HepG2 (cell line): ENCODE data around the gene DENND4B. TPM values are rescaled to one million over a fixed set of nuclear protein-coding genes. Genes with fewer than 3 reads are reported as not detected.

Experiments
- MAFF ChIP-seq: IDR thresholded peaks from 2 replicates; pipeline ENCODE4 v1.6.1; 2011; ENCODE audit warnings: low read depth, low read length, improper control_type of control experiment
- NFAT5 ChIP-seq: sonication (generic); formaldehyde crosslinking; IDR thresholded peaks from 2 replicates; pipeline ENCODE4 v1.4.0; 2020; ENCODE audit warnings: missing genetic modification reagents
- PRPF4 ChIP-seq: fragments of 200-400 bp; formaldehyde crosslinking; IDR thresholded peaks from 2 replicates; pipeline ENCODE4 v1.6.1; 2016; ENCODE audit warnings: low read length, low read depth; ENCODE audit not compliant: poor library complexity, severe bottlenecking
- RXRA ChIP-seq: sonication (generic); formaldehyde crosslinking; IDR thresholded peaks from 2 replicates; pipeline ENCODE4 v1.5.1; 2020; ENCODE audit warnings: missing genetic modification reagents
- UBTF ChIP-seq: sonication (generic); formaldehyde crosslinking; IDR thresholded peaks from 2 replicates; pipeline ENCODE4 v1.4.0; 2020; ENCODE audit warnings: mild to moderate bottlenecking, missing genetic modification reagents
- ZNF143 ChIP-seq: sonication (generic); formaldehyde crosslinking; IDR thresholded peaks from 2 replicates; pipeline ENCODE4 v1.4.0; 2020; ENCODE audit warnings: missing genetic modification reagents
- ZNF550 ChIP-seq: sonication (generic); formaldehyde crosslinking; IDR thresholded peaks from 2 replicates; pipeline ENCODE4 v1.4.0; 2020; ENCODE audit warnings: mild to moderate bottlenecking, missing genetic modification reagents, borderline replicate concordance
- ZNF788 ChIP-seq: sonication (generic); formaldehyde crosslinking; IDR thresholded peaks from 2 replicates; pipeline ENCODE4 v1.5.0; 2020; ENCODE audit warnings: mild to moderate bottlenecking, missing genetic modification reagents, borderline replicate concordance
- ZSCAN31 ChIP-seq: sonication (generic); formaldehyde crosslinking; IDR thresholded peaks from 2 replicates; pipeline ENCODE4 v1.5.0; 2020; ENCODE audit warnings: low read depth, mild to moderate bottlenecking, missing genetic modification reagents
- polyA plus RNA-seq, 8 experiments: library from polyadenylated mRNA; depleted of rRNA in 3 of 8; stranded (reverse) in 7 of 8; unstranded in 1 of 8; fragments of >200 nt; fragmentation: Illumina TruSeq in 4 of 8; extraction: Trizol in 4 of 8; gene quantifications; 2 replicates each; pipeline versions ENCODE4 v1.2.1 to v1.2.3, GENCODE V29; 2011 to 2016; ENCODE audit warnings: low read depth in 4 of 8, missing spikeins in 1 of 8, mixed read lengths in 1 of 8; ENCODE audit not compliant: insufficient read depth in 1 of 8
- total RNA-seq, 5 experiments: library from RNA; depleted of rRNA; stranded (reverse); fragments of >200 nt; fragmentation: Illumina TruSeq; extraction: Trizol; gene quantifications; 2 replicates each; pipeline ENCODE4 v1.2.3, GENCODE V29; 2016; ENCODE audit warnings: low read depth in 1 of 5
- TF ChIP-seq, protein P1 (sequence below): sonication (generic); formaldehyde crosslinking; IDR thresholded peaks from 2 replicates; pipeline ENCODE4 v1.4.0; 2020; ENCODE audit warnings: missing genetic modification reagents, borderline replicate concordance

DENND4B gene
- total and polyA plus RNA-seq, 2 of the 13 experiments (the other 11 are each of a cell fraction or from before 2014, with no cell fraction given): 15.1 to 20.3 TPM

DNA sequence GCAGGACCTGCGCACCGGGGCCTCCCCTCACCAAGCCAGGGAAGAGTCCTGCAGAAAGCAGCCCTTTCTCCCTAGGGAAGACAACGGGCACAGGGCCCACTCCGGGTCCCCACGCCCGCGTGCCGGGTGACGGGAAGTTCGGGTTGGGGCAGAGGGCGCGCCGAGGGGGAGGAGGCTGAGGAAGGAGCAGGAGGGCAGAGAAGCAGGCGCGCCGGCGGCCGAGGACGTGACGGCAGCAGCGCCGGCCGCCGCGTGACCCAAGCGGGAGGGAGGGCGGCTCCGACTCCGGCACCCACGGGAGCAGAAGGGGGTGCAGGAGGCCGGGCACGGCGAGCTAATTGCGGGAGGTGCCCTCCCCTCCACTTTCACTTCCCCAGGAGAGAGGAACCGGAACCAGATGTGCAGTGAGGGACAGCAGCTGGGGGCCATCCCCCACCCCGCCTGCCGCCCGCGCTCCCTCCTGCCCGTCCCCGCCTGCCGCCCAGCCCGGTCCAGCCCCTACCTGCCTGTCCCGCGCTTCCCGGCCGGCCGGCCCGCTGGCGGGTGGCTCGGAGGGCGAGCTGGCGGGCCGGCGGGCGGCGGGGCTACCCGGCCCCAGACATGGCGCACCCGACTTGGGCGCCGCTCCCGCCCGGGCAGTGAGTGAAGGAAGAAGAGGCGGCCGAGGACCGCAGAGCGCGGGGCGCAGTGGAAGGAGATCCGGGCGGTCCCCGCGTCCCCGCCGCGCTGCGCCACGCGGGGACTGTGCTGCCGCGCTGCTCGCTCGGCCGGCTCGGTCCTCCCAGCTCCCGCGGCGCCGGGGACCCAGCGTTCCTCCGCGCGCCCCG lies 510 bp downstream of the DENND4B start (continued):
- TF ChIP-seq, protein P1, sequence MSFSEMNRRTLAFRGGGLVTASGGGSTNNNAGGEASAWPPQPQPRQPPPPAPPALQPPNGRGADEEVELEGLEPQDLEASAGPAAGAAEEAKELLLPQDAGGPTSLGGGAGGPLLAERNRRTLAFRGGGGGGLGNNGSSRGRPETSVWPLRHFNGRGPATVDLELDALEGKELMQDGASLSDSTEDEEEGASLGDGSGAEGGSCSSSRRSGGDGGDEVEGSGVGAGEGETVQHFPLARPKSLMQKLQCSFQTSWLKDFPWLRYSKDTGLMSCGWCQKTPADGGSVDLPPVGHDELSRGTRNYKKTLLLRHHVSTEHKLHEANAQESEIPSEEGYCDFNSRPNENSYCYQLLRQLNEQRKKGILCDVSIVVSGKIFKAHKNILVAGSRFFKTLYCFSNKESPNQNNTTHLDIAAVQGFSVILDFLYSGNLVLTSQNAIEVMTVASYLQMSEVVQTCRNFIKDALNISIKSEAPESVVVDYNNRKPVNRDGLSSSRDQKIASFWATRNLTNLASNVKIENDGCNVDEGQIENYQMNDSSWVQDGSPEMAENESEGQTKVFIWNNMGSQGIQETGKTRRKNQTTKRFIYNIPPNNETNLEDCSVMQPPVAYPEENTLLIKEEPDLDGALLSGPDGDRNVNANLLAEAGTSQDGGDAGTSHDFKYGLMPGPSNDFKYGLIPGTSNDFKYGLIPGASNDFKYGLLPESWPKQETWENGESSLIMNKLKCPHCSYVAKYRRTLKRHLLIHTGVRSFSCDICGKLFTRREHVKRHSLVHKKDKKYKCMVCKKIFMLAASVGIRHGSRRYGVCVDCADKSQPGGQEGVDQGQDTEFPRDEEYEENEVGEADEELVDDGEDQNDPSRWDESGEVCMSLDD (CRISPR knock-in tag): no peak
- TF ChIP-seq RXRA (CRISPR knock-in tag) (no peak; the same call in 1 of the 2 replicates), ZNF788 (CRISPR knock-in tag) (peak; percentile 65; the same call in 1 of the 2 replicates), NFAT5 (CRISPR knock-in tag) (no peak), PRPF4 (no peak), ZNF550 (CRISPR knock-in tag) (no peak), ZNF143 (CRISPR knock-in tag) (no peak; the same call in 1 of the 2 replicates), ZSCAN31 (CRISPR knock-in tag) (peak; percentile 47; the same call in 1 of the 2 replicates), UBTF (CRISPR knock-in tag) (peak; percentile 48), MAFF (no peak)
